LNCAP (cell line): ENCODE measurements around the gene PSRC1.

ENCODE experiments used
- CTCF ChIP-seq: fragments of 450-650 bp; IDR thresholded peaks from 2 replicates; pipeline ENCODE4 v1.5.1; 2017; ENCODE audit warnings: mild to moderate bottlenecking

Gene PSRC1

GRCh38 chr1:109262231-109263055, 20.5 kb downstream of the PSRC1 start:
- no peak for TF ChIP-seq CTCF

- no peak for TF ChIP-seq CTCF
Observed at GRCh38 chr1:109261578-109261977, 21.4 kb downstream of the PSRC1 start.

GRCh38 chr1:109261006-109261405, 21.9 kb downstream of the PSRC1 start:
- TF ChIP-seq CTCF: no peak

GRCh38 chr1:109259674-109260557, 23.0 kb downstream of the PSRC1 start:
- TF ChIP-seq CTCF: no peak

- no peak for TF ChIP-seq CTCF
Observed at GRCh38 chr1:109258481-109259466, 24.2 kb downstream of the PSRC1 start.

- TF ChIP-seq CTCF: no peak
Observed at GRCh38 chr1:109257682-109258421, 25.1 kb downstream of the PSRC1 start.
